Cardiac ventricle fibroblast (primary cell): ENCODE results near the gene TCN1. TPM values are rescaled to one million over a fixed set of nuclear protein-coding genes. Genes with fewer than 3 reads are reported as not detected.

Experiments used
- total RNA-seq: library from RNA; depleted of rRNA; stranded (reverse); fragments of >200 nt; gene quantifications from 2 replicates; pipeline ENCODE4 v1.2.3, GENCODE V29; 2015

The TCN1 gene
- total RNA-seq: 0.83 TPM in 1 of 2 replicates, not detected in the other

GRCh38 chr11:59866397-59866796 is at the start of gene TCN1:
Gene TCN1 (minus strand): TSS chr11:59866487. CDS start chr11:59866470, 17 bp downstream.

GRCh38 chr11:59878575-59878974 is 12.3 kb upstream of the TCN1 start, which contains the start of gene OOSP3:
Gene OOSP3 (plus strand): TSS chr11:59878782. CDS start chr11:59878809, 27 bp downstream.

GRCh38 chr11:59845399-59845798 is 20.9 kb downstream of the TCN1 start, which contains the start of gene CBLIF:
Gene CBLIF (minus strand): TSS chr11:59845499. CDS start chr11:59845453, 46 bp downstream.

GRCh38 chr11:59810189-59810910 is 55.9 kb downstream of the TCN1 start, which contains the start of gene MRPL16:
Gene MRPL16 (minus strand): TSS chr11:59810778. CDS start chr11:59810658, 120 bp downstream.

Other genes with a start within 250 kb of the TCN1 start
- gene PATL1, start 197.4 kb downstream of the TCN1 start, total RNA-seq: 9.4 and 9.9 TPM in 2 replicates
- not detected in 2 replicates for gene OR10V1, start 152.6 kb downstream of the TCN1 start, total RNA-seq
- 8.7 and 10.9 TPM in 2 replicates for gene STX3, start 111.1 kb downstream of the TCN1 start, total RNA-seq
- gene MRPL16, start 55.7 kb downstream of the TCN1 start, total RNA-seq: 36.2 and 36.4 TPM in 2 replicates
- not detected in 2 replicates for gene CBLIF, start 21.0 kb downstream of the TCN1 start, total RNA-seq
- not detected in 2 replicates for gene OOSP3, start 12.3 kb upstream of the TCN1 start, total RNA-seq
- not detected in 2 replicates for gene OOSP1, start 71.9 kb upstream of the TCN1 start, total RNA-seq
- gene OOSP4A, start 97.5 kb upstream of the TCN1 start, total RNA-seq: not detected in 2 replicates
- not detected in 2 replicates for gene OOSP4B, start 150.7 kb upstream of the TCN1 start, total RNA-seq
- gene OOSP2, start 173.9 kb upstream of the TCN1 start, total RNA-seq: not detected in 2 replicates
- gene MS4A3, start 190.2 kb upstream of the TCN1 start, total RNA-seq: not detected in 2 replicates
- gene MS4A2, start 222.2 kb upstream of the TCN1 start, total RNA-seq: not detected in 2 replicates